Hippocampal formation (tissue), 2 donors: ENCODE data around the gene ADAMTS12.

Experiments used
- DNase-seq, 2 donors: peaks; one replicate each; lab custom pipeline; 2025; lab: John Stamatoyannopoulos, UW

Gene ADAMTS12

DNA sequence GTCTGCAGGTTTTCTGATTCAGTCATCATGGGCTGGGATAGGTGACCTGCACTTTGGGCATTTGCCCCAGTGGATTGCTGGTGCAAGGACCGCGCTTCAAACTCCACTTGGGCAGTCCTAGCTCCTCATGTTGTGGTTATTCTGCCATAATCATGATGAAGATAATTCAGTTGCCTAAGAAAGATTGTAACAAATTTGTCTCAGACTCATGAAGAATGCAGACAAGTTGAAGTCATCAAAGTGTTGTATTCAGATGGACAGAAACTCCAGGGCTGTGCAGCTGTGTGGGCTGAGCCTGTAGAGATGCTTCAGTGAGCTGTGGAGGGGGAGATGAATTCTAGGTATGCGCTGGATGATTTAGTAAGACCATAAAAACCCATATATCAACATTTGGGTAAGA, 412.5 kb downstream of the ADAMTS12 start:
- DNase-seq, result no peak

DNA sequence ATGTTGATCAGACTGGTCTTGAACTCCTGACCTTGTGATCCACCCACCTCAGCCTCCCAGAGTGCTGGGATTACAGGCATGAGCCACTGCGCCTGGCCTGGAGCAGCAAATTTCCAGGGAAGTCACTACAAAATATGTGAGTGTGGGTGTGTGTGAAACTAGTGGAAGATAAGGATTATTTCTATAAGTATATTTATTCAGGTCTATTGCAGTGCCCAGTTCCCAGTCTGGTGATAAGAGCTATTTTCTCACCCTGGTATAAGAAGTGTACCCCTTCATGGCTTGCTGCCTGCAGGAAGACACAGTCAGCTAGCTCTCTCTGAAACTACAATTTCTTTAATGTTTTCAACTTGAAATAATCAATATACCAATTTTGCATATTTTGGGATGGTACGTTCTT, 414.0 kb downstream of the ADAMTS12 start:
- DNase-seq, result no peak

DNA sequence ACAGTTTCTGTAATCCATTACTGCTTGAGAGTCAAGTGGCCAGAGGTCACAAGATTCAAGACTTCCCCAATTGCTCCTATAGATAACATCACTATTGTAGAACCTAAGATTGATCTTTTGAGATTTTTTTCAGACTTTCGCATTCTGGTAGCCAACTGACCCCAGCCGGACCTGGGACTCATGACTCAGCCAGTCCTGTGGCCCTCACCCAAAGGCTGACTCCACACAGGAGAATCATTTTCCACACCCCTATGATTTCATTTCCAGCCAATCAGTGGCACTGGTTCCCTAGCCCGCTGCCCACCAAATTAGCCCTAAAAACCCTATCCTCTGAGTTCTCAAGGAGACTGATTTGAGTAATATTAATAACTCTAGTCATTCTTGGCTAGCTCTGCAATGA, 414.8 kb downstream of the ADAMTS12 start:
- no peak for DNase-seq

DNA sequence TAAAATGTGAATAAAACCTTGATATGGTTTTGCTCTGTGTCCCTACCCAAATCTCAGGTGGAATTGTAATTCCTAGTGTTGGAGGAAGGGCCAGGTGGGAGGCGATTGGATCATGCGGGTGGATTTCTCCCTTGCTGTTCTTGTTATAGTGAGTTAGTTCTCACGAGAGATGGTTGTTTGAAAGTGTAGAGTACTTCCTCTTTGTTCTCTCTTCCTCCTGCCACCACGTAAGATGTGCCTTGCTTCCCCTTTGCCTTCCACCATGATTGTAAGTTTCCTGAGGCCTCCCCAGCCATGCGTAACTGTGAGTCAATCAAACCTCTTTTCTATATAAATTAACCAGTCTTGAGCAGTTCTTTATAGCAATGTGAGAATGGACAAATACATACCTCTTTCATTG, 416.1 kb downstream of the ADAMTS12 start:
- no peak for DNase-seq

DNA sequence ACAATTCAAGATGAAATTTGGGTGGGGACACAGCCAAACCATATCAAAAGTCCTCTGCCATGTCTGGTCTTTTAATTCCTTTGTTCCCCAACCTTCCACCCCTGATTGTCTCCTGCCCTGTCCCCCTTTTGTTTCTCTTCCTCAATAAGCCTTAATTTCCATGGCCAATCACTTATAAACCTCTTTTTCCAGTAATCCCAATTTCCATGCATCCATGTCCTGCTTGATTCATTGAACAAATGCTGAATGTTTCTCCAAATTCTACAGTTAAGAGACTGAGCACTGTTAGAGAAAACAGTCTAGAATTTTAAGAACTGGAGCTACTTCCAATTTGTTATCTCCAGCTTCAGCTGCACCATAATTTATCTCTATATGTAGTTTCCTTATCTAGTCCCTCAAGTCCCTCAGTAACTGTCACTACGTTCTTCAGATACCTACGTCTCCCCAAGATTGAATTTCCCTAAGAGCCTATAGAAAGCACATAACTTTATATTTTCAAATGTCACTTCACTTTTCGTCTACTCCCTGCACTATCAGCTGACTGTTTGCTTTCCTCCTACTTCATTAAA, 416.8 kb downstream of the ADAMTS12 start:
- DNase-seq, result no peak

DNA sequence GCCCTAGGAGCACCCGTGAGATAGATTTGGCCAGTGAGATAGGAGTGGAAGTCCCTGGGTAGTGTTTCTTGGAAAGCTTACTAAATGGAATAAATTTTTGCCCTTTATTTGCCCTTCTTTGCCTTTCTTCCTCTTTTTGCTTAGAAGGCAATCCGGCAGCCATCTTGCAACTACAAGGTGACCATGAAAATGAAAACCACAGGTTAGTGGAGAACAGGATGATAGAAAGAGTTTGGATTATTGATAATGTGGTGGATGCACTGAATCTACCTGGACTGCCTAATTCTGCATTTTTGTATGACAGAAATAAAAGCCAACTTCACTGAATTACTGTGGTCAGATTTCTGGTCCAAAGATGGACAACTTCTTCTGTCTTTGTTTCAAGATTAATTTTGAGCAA, 417.8 kb downstream of the ADAMTS12 start:
- DNase-seq, result no peak
